SK-N-MC (cell line): Measurements from ENCODE around the gene EOLA1.

ENCODE experiments used
- DNase-seq: peaks from one replicate; pipeline ENCODE4 v3.0.0-alpha.2; 2011; ENCODE audit warnings: low read depth, low spot score
- H3K27ac ChIP-seq: fragments of 200-600 bp; sonication (generic); 2 replicates; pipeline ENCODE4 v1.5.1; 2016; ENCODE audit warnings: mixed run types
- H3K36me3 ChIP-seq: fragments of 200-600 bp; sonication (generic); 2 replicates; pipeline ENCODE4 v1.6.1; 2017; ENCODE audit warnings: antibody characterized with exemption, low read length, mixed read lengths; ENCODE audit not compliant: insufficient read depth
- H3K4me3 ChIP-seq: fragments of 200-600 bp; sonication (generic); 2 replicates; pipeline ENCODE4 v1.5.1; 2016
- H3K9ac ChIP-seq: fragments of 200-600 bp; sonication (generic); 2 replicates; pipeline ENCODE4 v1.8.0; 2017; ENCODE audit warnings: mixed run types, mixed read lengths; ENCODE audit not compliant: insufficient read length
- H3K9me3 ChIP-seq: fragments of 200-600 bp; sonication (generic); 2 replicates; pipeline ENCODE4 v1.6.1; 2017; ENCODE audit warnings: low read depth, mild to moderate bottlenecking, antibody characterized with exemption, low read length, moderate library complexity, mixed read lengths
- EZH2 ChIP-seq: fragments of 200-600 bp; sonication (generic); IDR thresholded peaks from one replicate; pipeline ENCODE4 v1.6.1; 2017; ENCODE audit warnings: antibody characterized with exemption
- FOXP2 ChIP-seq: optimal IDR thresholded peaks from 2 replicates; pipeline ENCODE3; 2011; ENCODE audit warnings: mild to moderate bottlenecking, moderate library complexity; ENCODE audit not compliant: insufficient read depth; ENCODE audit errors: extremely low read length, control extremely low read depth
- POLR2AphosphoS5 ChIP-seq: IDR thresholded peaks from 2 replicates; pipeline ENCODE4 v1.6.1; 2012; ENCODE audit warnings: mild to moderate bottlenecking, low read depth, low read length, borderline replicate concordance

The EOLA1 gene

DNA sequence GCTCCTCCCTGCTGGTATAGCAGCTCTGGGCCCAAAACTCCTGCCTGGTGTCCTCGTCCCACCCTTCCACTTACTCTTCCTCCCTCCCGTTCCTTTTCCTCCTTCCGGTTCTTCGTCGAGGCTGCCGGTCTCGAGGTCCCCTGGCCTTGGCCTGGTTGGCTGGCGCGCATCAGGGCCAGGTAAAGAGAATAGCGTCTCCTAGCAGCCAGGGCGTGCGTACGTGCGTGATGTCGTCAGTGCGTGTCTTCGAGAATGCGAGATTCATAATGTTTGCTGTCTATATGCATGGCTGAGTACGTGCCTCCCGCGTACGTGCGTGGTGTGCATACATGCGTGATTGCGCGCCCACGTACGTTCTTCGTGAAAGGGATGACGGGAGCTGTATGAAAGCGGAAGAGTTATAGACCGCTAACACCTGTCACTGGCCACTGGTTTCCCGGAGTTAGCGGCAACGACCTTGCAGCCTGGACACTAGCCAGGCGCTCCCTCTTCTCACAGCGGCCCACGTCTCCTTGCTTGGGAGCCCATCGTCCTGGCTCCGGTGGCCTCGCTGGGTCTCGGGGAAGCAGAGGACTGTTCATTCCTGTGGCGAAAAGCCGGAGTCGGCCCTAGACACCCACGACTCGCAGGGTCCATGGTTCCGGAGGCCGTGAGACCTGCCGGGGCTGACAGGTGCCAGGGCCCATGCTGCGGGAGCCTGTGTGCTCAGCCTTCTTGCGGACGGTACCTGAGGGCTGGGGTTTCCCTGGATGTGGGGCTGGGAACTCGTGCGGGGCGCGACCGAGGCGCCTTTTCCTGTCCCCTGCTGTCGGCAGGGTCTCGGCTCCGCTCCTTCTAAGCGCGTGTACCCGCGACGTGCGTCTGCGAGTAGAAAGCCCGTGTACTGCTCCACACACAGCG, at the start of gene EOLA1:
Gene EOLA1, plus strand, starts transcription at position 392 of the 900 bp plus-strand sequence. CDS start 4,619 bp downstream, outside the sequence.
- Histone ChIP-seq H3K27ac (peak within 1 kb of the TSS; percentile 89), H3K4me3 (peak within 1 kb of the TSS; percentile 86), H3K36me3 (no peaks in the 10 kb centered on the region), H3K9ac (peak within 1 kb of the TSS; percentile 83), H3K9me3 (no peaks in the 10 kb centered on the region)
- peak; percentile 86 for DNase-seq
- TF ChIP-seq POLR2AphosphoS5 (peak; percentile 31; the same call in 1 of the 2 replicates), FOXP2 (peak; percentile 45), EZH2 (no peak)

DNA sequence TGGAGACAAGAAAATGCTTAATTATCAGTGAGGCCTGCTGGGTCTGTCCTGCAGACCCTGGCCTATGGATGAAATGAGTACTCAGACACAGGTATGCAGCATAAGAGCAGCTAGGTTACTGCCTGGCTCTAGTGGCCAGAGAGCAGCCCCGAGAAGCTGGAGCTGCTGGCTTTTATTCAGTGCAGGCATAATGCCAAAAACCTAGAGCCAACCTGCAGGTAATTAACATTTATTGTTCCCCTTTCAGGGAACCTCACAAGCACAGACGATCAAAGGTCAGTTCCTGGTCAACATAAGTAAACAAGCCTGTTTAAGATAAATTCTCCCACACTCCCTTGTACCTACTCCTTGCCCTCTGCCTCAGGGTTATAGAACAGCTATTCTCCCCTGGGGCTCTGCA, 49.0 kb upstream of the EOLA1 start:
- no peak overlapping the region for H3K27ac ChIP-seq
- H3K9me3 ChIP-seq = no peaks in the 10 kb centered on the region
- H3K4me3 ChIP-seq = no peak overlapping the region
- no peak for DNase-seq
- H3K36me3 ChIP-seq = peaks cover 4% of the 10 kb centered on the region; the same call in 1 of the 2 replicates
- no peak overlapping the region for H3K9ac ChIP-seq
- TF ChIP-seq FOXP2 (no peak), POLR2AphosphoS5 (no peak), EZH2 (no peak)

DNA sequence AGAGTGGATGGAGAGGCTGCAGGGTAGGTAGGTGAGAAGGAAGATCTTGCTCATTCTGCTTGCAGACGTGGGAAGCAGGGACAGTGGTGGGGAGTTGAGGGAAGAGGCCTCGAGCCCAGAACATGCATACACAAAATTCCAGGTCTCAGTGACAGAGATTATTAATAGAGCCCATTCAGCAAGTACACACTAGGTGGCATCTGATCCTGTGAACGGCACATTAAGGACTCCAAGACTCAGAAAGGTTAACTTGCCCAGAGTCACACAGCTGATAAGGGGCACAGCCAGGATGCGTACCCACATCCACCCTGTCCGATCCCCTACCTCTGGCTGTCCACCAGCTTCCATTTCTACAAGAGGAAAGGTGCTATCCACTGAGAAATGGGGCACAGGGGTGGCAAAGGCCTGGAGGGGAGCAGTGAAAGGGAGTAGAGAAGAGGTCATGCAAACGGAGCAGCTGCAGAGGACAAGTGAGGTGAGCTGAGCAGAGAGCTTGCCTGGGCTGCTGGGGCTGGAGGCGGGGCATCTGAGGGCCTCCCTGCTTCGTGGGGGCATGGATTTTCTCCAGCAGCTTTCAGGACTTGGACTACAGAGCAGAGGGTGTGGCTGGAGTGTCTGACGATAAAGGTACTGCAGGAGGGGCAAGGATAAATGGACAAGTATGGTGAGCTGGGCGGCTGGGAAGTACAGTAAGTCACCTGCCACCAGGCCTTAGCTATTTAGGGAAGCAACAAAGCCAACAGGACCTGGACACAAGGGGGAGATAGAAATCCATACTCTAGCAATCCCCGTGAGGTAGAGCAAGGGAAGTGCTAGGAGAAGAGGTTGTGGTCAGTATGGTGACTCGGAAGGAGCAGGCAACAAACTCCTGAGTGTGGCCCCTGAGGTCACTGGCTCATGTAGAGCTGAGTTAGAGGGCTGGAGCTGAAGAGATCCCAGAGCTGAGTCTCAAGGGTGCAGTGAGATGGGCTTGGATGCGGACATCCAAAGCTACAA, 46.9 kb upstream of the EOLA1 start:
- TF ChIP-seq EZH2 = no peak
- TF ChIP-seq POLR2AphosphoS5 = no peak
- H3K4me3 ChIP-seq = no peak overlapping the region
- no peak overlapping the region for H3K9ac ChIP-seq
- H3K36me3 ChIP-seq = peaks cover 8% of the 10 kb centered on the region; the same call in 1 of the 2 replicates
- H3K9me3 ChIP-seq = no peaks in the 10 kb centered on the region
- no peak for DNase-seq
- no peak overlapping the region for H3K27ac ChIP-seq

DNA sequence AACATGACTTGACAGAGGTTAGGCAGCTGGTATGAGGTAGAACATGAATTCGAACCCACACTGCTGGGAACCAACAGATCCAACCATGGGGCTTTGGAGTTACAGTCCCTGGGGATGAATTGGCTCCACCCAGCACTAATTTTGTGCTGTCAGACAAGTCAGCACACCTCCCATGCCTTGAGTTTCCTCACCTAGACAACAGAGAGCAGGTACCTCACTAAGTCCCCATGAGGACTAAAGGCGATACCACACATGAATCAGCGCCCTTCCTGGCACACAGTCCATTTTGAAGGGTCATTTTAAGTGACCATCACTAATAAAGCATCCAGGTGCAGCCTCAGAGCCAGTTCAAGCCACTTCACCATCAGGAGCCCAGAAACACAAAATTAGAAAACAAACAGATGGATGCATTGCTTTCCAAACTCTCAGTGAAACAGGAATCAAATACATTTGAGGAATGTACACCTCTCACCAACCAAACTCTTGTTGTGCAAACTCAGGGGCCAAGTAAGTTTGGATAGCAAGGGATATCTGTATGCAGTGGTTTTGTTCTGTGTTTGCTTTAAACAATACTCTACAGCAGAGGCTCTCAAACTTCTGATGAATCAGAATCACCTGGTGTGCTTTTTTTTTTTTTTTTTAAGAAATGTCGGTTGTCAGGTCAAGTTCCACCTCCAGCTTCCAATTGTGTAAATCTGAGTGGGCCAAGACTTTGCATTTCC, 45.8 kb upstream of the EOLA1 start:
- TF ChIP-seq POLR2AphosphoS5 (no peak), FOXP2 (no peak), EZH2 (no peak)
- Histone ChIP-seq H3K36me3 (peaks cover 8% of the 10 kb centered on the region; the same call in 1 of the 2 replicates), H3K9me3 (no peaks in the 10 kb centered on the region), H3K27ac (no peak overlapping the region), H3K9ac (no peak overlapping the region), H3K4me3 (no peak overlapping the region)
- no peak for DNase-seq

DNA sequence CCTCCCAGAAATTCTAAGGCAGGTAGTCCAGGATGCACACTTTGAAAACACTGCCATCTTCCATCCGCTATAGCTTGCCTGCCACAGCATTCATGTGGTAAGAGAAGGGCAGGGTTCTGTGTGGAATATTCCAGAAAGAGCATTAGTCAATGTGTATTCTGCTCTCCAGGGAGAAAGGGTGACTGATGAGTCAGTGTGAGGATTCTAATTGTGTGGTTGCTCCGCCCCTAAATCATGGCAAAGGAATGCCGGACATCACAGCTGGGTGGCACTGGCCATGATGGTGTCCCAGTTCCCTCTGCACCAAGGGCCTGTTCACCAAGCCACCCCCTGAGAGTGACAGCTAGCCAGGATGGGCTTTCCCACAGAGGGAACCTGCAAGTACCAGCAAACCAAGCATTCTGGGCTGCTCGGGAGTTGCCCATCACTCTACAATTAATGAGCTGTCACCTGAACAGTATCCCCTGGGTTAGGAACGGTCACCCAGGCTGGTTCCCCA, 45.2 kb upstream of the EOLA1 start:
- Histone ChIP-seq H3K9me3 (no peaks in the 10 kb centered on the region), H3K9ac (no peak overlapping the region), H3K27ac (no peak overlapping the region), H3K4me3 (no peak overlapping the region), H3K36me3 (peaks cover 8% of the 10 kb centered on the region; the same call in 1 of the 2 replicates)
- DNase-seq = no peak
- no peak for TF ChIP-seq POLR2AphosphoS5
- TF ChIP-seq EZH2 = no peak
- no peak for TF ChIP-seq FOXP2

DNA sequence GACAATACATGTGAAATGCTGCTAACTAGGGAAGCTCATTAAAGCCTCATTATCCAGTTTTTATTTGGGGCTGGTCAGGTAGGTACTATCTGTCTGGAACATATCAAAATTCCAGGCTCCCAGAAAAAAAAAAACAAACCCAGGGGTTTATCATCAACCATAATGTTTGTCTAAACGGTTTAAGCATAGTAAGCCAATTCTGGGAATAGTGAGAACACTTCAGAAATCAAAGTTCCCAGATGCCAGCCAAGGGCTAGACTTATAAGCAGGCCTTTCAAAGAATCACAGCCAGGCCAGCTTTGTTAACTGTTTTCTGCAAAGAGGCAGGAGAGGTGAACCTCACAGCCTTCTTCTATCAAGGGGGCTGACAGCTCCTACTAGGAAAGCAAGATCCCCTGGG, 43.8 kb upstream of the EOLA1 start:
- Histone ChIP-seq H3K9me3 (no peaks in the 10 kb centered on the region), H3K9ac (no peak overlapping the region), H3K36me3 (peaks cover 8% of the 10 kb centered on the region; the same call in 1 of the 2 replicates), H3K27ac (no peak overlapping the region), H3K4me3 (no peak overlapping the region)
- no peak for DNase-seq
- TF ChIP-seq FOXP2 (no peak), POLR2AphosphoS5 (no peak), EZH2 (no peak)

DNA sequence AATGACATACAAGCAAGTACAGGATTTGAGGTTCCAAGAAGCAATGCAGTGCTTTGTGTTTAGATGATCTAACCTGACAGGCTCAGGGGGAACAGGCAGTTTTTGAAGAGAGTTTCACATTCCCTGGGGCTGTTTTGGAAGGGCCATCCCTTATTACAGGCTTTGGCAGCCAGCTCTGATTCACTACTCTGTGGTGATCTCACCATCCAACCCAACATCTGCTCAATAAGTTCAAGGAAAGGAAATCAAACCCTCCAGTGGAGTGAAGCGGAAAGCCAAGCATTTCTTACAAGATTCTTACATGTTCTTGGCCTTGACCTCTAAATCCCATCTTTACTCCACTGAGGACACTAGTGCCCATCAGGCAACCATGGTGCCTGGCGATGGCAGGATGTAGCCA, 43.2 kb upstream of the EOLA1 start:
- TF ChIP-seq EZH2 = no peak
- TF ChIP-seq POLR2AphosphoS5 = no peak
- TF ChIP-seq FOXP2 = no peak
- Histone ChIP-seq H3K36me3 (peaks cover 8% of the 10 kb centered on the region; the same call in 1 of the 2 replicates), H3K27ac (no peak overlapping the region), H3K4me3 (no peak overlapping the region), H3K9me3 (no peaks in the 10 kb centered on the region), H3K9ac (no peak overlapping the region)
- no peak for DNase-seq

DNA sequence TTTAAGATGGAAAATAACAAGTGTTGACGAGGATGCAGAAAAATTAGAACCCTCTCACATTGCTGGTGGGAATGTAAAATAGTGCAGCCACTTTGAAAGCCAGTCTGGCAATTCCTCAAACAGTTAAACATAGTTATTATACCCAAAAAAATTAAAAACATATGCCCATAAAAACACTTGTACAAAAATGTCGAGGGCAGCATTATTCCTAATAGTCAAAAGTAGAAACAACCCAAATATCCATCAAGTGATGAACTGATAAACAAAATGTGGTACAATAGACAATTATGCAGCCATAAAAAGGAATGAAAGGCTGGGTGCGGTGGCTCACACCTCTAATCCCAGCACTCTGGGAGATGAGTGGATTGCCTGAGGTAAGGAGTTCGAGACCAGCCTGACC, 42.0 kb upstream of the EOLA1 start:
- peaks cover 8% of the 10 kb centered on the region; the same call in 1 of the 2 replicates for H3K36me3 ChIP-seq
- H3K4me3 ChIP-seq = no peak overlapping the region
- H3K27ac ChIP-seq = no peak overlapping the region
- H3K9me3 ChIP-seq = no peaks in the 10 kb centered on the region
- H3K9ac ChIP-seq = no peak overlapping the region
- no peak for DNase-seq
- TF ChIP-seq POLR2AphosphoS5 (no peak), FOXP2 (no peak), EZH2 (no peak)
